GM13977 (cell line): ENCODE measurements around the gene KIF20B.

Source experiments
- DNase-seq: peaks from one replicate; pipeline ENCODE4 v3.0.0; 2012; ENCODE audit warnings: low spot score
- in situ Hi-C: fragments of 300-500 bp; cut with MboI; formaldehyde crosslinking; loops from one replicate; pipeline ENCODE4 v1.12.0; 2022; ENCODE audit warnings: low sequenced_read_pairs, low pct_unique_long_range_greater_than_20kb, mixed read lengths, inconsistent platforms; ENCODE audit not compliant: unreplicated experiment
- TF ChIP-seq, protein P1 (sequence below): IDR thresholded peaks from 2 replicates; pipeline ENCODE4 v1.5.1; 2012; ENCODE audit warnings: mild to moderate bottlenecking, control low read depth; ENCODE audit not compliant: insufficient read depth; ENCODE audit errors: extremely low read depth, missing control alignments

Gene KIF20B

DNA sequence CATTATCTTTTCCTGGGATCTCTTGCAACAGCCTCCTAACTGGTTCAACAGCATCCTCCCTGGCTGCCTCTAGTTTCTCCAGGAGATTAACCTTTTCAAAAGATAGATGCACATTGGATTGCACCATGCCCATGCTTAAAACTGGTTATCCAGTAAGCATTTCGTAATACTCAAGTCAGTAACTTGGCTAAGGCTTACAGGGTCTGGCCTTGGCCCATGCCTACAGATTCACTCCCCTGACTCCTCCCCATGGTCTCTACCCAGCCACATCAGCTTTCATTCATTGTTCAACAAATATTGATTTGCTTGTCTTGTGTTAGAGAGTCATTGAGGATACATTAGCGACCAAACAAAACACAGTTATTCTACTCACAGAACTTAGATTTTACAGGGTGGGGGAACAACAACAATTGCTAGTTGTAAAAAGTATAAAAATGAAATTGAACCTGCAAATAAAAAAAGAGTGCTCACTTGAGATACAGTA is 1.8 kb upstream of the KIF20B start:
- in situ Hi-C loops, result no loop called here
- TF ChIP-seq, protein P1, sequence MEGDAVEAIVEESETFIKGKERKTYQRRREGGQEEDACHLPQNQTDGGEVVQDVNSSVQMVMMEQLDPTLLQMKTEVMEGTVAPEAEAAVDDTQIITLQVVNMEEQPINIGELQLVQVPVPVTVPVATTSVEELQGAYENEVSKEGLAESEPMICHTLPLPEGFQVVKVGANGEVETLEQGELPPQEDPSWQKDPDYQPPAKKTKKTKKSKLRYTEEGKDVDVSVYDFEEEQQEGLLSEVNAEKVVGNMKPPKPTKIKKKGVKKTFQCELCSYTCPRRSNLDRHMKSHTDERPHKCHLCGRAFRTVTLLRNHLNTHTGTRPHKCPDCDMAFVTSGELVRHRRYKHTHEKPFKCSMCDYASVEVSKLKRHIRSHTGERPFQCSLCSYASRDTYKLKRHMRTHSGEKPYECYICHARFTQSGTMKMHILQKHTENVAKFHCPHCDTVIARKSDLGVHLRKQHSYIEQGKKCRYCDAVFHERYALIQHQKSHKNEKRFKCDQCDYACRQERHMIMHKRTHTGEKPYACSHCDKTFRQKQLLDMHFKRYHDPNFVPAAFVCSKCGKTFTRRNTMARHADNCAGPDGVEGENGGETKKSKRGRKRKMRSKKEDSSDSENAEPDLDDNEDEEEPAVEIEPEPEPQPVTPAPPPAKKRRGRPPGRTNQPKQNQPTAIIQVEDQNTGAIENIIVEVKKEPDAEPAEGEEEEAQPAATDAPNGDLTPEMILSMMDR, result no peak
- no peak for DNase-seq

DNA sequence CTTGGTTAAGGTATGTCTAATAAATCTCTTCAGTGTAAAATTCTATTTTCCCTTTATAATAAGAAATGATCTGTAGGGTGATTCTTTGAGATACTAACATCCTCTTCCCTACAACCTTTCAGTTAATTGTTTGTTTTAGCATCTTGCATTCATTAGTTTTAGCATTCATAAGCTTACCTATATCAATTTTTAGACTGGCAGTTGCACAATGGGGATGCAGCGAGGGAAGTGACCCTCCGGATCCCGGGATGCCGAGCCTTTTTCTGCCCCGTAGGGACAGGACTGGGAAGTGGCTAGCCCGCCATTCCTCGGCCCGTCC is 508 bp upstream of the KIF20B start:
- TF ChIP-seq, protein P1, result no peak
- DNase-seq, result no peak
- in situ Hi-C loops, result no loop called here

DNA sequence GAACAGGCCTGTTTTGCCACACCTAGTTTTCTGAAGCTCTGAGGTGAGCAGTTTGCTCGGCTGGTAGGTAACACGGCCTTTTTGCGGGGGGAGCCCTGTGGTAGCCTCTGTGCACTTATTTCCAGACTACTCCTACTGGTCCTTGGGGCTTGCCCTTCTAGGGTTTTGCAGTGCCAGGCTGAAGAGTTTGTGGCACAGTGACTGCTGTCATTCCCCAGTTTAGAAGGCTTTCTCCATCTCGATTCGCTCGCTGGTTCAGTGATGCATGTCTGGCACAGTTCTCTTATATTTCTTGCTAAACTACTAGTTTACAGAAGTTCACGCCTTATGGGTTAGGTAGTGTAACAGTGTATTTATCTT is 711 bp downstream of the KIF20B start:
- DNase-seq, result no peak
- in situ Hi-C loops, result no loop called here
- TF ChIP-seq, protein P1, result no peak

DNA sequence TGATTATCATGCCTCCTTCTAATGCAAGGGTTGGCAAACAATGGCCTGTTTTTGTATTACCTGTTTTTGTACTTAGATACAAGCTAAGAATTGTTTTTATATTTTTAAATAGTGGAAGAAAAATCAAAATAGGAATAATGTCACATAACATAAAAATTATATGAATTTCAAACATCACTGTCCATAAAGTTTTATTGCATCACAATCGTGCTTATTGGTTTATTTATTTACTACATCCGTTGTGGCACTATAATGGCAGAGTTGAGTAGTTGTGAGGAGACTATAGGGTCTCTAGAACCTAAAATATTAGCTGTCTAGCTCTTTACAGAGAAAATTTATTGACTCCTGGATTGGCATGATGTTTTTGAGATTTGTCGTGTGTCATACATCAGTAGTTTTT is 4.1 kb downstream of the KIF20B start:
- TF ChIP-seq, protein P1, result no peak
- in situ Hi-C loops, result no loop called here
- no peak for DNase-seq

DNA sequence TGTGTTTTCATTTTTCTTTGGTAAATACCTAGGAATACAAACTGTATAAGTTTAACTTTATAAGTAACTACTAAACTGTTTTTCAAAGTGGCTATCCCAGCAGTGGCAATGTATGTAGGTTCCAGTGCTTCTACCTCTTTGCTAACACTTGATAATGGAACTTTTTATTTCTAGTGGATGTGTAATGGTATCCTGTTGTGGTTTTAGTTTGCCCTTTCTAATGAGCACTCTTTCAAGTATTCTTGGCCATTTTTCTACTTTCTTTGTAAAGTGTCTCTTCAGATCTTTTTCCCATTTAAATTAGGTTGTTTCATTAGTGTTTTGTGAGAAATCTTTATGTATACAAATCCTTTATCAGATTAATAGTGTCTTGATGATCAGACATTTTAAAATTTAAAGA is 4.6 kb downstream of the KIF20B start:
- TF ChIP-seq, protein P1, result no peak
- DNase-seq, result no peak
- in situ Hi-C loops, result no loop called here

DNA sequence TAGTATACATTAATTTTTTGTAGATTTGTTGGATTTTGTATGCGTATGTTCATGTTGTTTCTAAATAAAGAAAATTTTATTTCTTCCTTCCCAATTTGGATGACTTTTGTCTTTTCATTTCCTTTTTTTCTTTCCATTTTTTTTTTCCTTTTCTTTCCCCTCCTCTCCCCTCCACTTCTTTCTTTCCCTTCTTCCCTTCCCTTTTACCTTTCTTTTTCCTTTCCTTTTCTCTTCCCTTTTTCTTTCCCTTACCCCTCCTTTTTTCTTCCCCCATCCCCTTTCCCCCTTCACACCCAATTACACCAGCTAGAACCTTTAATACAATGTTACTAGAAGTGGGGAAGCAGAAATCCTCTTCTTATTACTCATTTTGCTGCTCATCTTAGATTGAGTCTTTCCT is 6.0 kb downstream of the KIF20B start:
- TF ChIP-seq, protein P1, result no peak
- in situ Hi-C loops, result no loop called here

DNA sequence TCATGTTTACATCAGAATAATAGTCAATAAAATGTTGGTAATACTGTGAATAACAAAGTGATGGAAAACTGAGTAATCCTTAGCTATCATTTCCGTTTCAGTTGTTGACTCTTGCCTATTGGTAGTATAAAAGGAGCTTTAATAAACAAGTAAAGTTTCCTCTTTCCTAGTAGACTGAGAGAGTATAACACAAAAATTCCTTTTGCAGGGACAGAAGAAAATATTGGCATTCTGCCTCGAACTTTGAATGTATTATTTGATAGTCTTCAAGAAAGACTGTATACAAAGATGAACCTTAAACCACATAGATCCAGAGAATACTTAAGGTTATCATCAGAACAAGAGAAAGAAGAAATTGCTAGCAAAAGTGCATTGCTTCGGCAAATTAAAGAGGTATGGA is 9.4 kb downstream of the KIF20B start:
- no peak for DNase-seq
- TF ChIP-seq, protein P1, result no peak
- in situ Hi-C loops, result no loop called here

More for the DNA sequence above, 6.0 kb downstream of the KIF20B start:
- DNase-seq, result no peak
